ENCODE results near the gene STAM.

Gene STAM

GRCh38 chr10:17647326-17647725 lies 3.4 kb downstream of the STAM start:
- no peak for FAIRE-seq

GRCh38 chr10:17648243-17649035 lies 4.5 kb downstream of the STAM start:
- no peak for DNase-seq (ENCODE audit: low spot score)
- no peak for FAIRE-seq

More at GRCh38 chr10:17647326-17647725, 3.4 kb downstream of the STAM start:
- DNase-seq (ENCODE audit: low spot score) = no peak

- no peak for FAIRE-seq
- no peak for DNase-seq (ENCODE audit: low spot score)
Measured at GRCh38 chr10:17649052-17649451, 5.1 kb downstream of the STAM start.

- DNase-seq (ENCODE audit: low spot score) (no peak), FAIRE-seq (no peak)
Measured at GRCh38 chr10:17649836-17650235, 5.9 kb downstream of the STAM start.

- DNase-seq (ENCODE audit: low spot score) (no peak), FAIRE-seq (no peak)
Measured at GRCh38 chr10:17650416-17650815, 6.5 kb downstream of the STAM start.

- FAIRE-seq (no peak), DNase-seq (ENCODE audit: low spot score) (no peak)
Measured at GRCh38 chr10:17651896-17652295, 7.9 kb downstream of the STAM start.

GRCh38 chr10:17652585-17652984 lies 8.6 kb downstream of the STAM start:
- FAIRE-seq (no peak), DNase-seq (ENCODE audit: low spot score) (no peak)

GRCh38 chr10:17655009-17655408 lies 11.1 kb downstream of the STAM start:
- FAIRE-seq = no peak
- DNase-seq (ENCODE audit: low spot score) = no peak

- no peak for FAIRE-seq
- DNase-seq (ENCODE audit: low spot score) = no peak
Measured at GRCh38 chr10:17655567-17656146, 11.7 kb downstream of the STAM start.

- FAIRE-seq = no peak
Measured at GRCh38 chr10:17657103-17657500, 13.2 kb downstream of the STAM start.

GRCh38 chr10:17659365-17659764 lies 15.4 kb downstream of the STAM start:
- no peak for DNase-seq (ENCODE audit: low spot score)
- FAIRE-seq = no peak

More at GRCh38 chr10:17657103-17657500, 13.2 kb downstream of the STAM start:
- no peak for DNase-seq (ENCODE audit: low spot score)

GRCh38 chr10:17660921-17661320 lies 17.0 kb downstream of the STAM start:
- FAIRE-seq (no peak), DNase-seq (ENCODE audit: low spot score) (no peak)

- DNase-seq (ENCODE audit: low spot score) (no peak), FAIRE-seq (no peak)
Measured at GRCh38 chr10:17661510-17661909, 17.6 kb downstream of the STAM start.

GRCh38 chr10:17662193-17663138 lies 18.5 kb downstream of the STAM start:
- DNase-seq (ENCODE audit: low spot score) = no peak
- no peak for FAIRE-seq

GRCh38 chr10:17663450-17663849 lies 19.5 kb downstream of the STAM start:
- no peak for DNase-seq (ENCODE audit: low spot score)
- FAIRE-seq = no peak

- DNase-seq (ENCODE audit: low spot score) (peak; percentile 53), FAIRE-seq (no peak)
Measured at GRCh38 chr10:17665747-17666146, 21.8 kb downstream of the STAM start.

GRCh38 chr10:17668435-17669184 lies 24.7 kb downstream of the STAM start:
- FAIRE-seq (no peak), DNase-seq (ENCODE audit: low spot score) (no peak)

GRCh38 chr10:17669185-17669872 lies 25.4 kb downstream of the STAM start:
- DNase-seq (ENCODE audit: low spot score) (no peak), FAIRE-seq (no peak)

- DNase-seq (ENCODE audit: low spot score) = peak; percentile 37
- FAIRE-seq = no peak
Measured at GRCh38 chr10:17671307-17671706, 27.4 kb downstream of the STAM start.

GRCh38 chr10:17673471-17674061 lies 29.6 kb downstream of the STAM start:
- peak; percentile 78 for DNase-seq (ENCODE audit: low spot score)
- FAIRE-seq = peak; percentile 62
